ENCODE measurements around the gene R3HCC1L. TPM values are rescaled to one million over a fixed set of nuclear protein-coding genes. Genes with fewer than 3 reads are reported as not detected.
A peak's percentile ranks its signal among the peaks of the same experiment; 100 is the strongest.

Gene R3HCC1L
- total RNA-seq, 1 experiment from 2014 or later = 10.7 TPM

DNA sequence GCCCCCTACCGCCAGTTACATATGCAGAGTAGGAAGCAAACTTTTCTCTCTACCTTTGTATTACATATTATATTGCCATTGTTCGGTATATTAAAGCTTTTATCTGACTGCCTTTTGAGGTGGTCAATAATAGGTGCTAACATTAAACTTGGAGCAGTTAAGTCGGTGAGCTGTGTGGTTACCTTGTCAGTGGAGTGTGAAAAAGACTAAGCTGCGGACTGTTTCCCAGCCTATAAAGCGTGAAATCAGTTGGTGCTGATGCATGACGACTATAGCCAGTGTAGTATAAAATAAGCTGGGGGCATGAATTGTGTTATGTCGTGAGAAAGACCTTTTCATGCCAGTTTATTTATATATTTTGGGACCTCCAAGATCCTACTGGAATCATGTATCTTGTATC, 33.7 kb downstream of the R3HCC1L start:
- H3K27ac Mint-ChIP-seq (ENCODE audit: low read depth, unreplicated experiment) = no peak overlapping the region
- TF ChIP-seq, protein P1, sequence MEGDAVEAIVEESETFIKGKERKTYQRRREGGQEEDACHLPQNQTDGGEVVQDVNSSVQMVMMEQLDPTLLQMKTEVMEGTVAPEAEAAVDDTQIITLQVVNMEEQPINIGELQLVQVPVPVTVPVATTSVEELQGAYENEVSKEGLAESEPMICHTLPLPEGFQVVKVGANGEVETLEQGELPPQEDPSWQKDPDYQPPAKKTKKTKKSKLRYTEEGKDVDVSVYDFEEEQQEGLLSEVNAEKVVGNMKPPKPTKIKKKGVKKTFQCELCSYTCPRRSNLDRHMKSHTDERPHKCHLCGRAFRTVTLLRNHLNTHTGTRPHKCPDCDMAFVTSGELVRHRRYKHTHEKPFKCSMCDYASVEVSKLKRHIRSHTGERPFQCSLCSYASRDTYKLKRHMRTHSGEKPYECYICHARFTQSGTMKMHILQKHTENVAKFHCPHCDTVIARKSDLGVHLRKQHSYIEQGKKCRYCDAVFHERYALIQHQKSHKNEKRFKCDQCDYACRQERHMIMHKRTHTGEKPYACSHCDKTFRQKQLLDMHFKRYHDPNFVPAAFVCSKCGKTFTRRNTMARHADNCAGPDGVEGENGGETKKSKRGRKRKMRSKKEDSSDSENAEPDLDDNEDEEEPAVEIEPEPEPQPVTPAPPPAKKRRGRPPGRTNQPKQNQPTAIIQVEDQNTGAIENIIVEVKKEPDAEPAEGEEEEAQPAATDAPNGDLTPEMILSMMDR (IDR thresholded peaks at IDR 0.05; ENCODE audit: unreplicated experiment) = no peak
- H3K9me3 Mint-ChIP-seq (ENCODE audit: unreplicated experiment) = no peaks in the 10 kb centered on the region
- H3K36me3 Mint-ChIP-seq (ENCODE audit: insufficient read depth, unreplicated experiment) = peaks cover 50% of the 10 kb centered on the region
- H3K27me3 Mint-ChIP-seq (ENCODE audit: insufficient read depth, unreplicated experiment) = no peaks in the 10 kb centered on the region
- ChIA-PET CTCF (interaction anchor here (0.5 to 5.2 kb wide), 4 partner anchors 33 to 142 kb away, joined by 3 to 93 read pairs (median 3); partner anchors contain the start of gene R3HCC1L), POLR2A (interaction anchor here (0.6 kb wide), 1 partner anchor 1121 kb away, joined by 4 read pairs; no protein-coding TSS in a partner anchor)
- no peak overlapping the region for H3K4me3 Mint-ChIP-seq (ENCODE audit: unreplicated experiment)
- BruUV-seq (replicated peaks) = no TSS peak
- H3K4me1 Mint-ChIP-seq (ENCODE audit: insufficient read depth, unreplicated experiment) = no peaks in the 10 kb centered on the region
- no peak for DNase-seq (ENCODE audit: unreplicated experiment)
- intact Hi-C loops (cut with micrococcal nuclease) = no loop called here

DNA sequence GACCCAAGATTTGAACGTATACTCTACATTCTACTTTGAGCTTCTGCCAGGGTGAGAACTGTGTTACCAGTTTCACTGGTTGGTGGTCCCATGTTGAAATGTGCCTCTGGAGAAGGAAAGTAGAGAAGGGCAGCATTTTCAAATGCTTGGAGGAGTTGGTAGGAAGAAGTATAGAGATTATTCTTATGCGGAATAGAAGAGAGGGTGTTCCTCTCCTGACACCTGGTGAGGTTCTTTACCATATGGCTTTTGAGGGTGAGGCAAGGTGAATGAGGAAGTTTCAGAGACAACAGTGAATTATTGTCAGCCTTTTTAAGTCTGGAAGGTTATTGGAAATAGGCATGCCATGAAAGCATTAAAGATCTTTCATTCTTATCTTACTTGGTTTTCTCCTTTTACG, 34.3 kb downstream of the R3HCC1L start:
- Mint-ChIP-seq H3K36me3 (ENCODE audit: insufficient read depth, unreplicated experiment) (peaks cover 50% of the 10 kb centered on the region), H3K27me3 (ENCODE audit: insufficient read depth, unreplicated experiment) (no peaks in the 10 kb centered on the region), H3K27ac (ENCODE audit: low read depth, unreplicated experiment) (no peak overlapping the region), H3K4me3 (ENCODE audit: unreplicated experiment) (no peak overlapping the region), H3K9me3 (ENCODE audit: unreplicated experiment) (no peaks in the 10 kb centered on the region), H3K4me1 (ENCODE audit: insufficient read depth, unreplicated experiment) (no peaks in the 10 kb centered on the region)
- ChIA-PET CTCF (interaction anchor here (0.5 to 5.2 kb wide), 8 partner anchors 13 to 1087 kb away, joined by 3 to 93 read pairs (median 8); no protein-coding TSS in a partner anchor), POLR2A (interaction anchor here (1.8 kb wide), 1 partner anchor 35 kb away, joined by 6 read pairs; the partner anchor contains the start of gene R3HCC1L)
- TF ChIP-seq, protein P1 (IDR thresholded peaks at IDR 0.05; ENCODE audit: unreplicated experiment) = no peak
- no TSS peak for BruUV-seq (replicated peaks)
- intact Hi-C loops (cut with micrococcal nuclease) = no loop called here
- DNase-seq (ENCODE audit: unreplicated experiment) = no peak

DNA sequence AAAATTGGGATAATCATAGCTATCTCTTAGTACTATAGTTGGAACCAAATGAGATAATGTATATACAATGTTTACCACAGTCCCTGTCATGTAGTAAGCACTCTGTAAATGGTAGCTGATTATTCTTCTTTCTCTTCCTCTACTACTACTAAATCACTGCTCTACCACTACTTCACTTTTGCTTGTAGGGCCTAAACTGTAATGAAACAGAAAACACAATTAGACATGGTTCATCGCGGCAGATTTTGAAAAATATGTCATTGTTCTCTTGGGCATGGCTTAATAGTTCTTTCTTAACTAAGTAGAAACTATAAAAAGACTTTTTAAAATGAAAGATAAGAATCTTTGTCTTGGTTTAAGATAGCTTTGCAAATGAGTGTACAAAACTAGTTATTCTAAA, 34.9 kb downstream of the R3HCC1L start:
- Mint-ChIP-seq H3K4me3 (ENCODE audit: unreplicated experiment) (no peak overlapping the region), H3K36me3 (ENCODE audit: insufficient read depth, unreplicated experiment) (peaks cover 50% of the 10 kb centered on the region), H3K27me3 (ENCODE audit: insufficient read depth, unreplicated experiment) (no peaks in the 10 kb centered on the region), H3K9me3 (ENCODE audit: unreplicated experiment) (no peaks in the 10 kb centered on the region), H3K4me1 (ENCODE audit: insufficient read depth, unreplicated experiment) (no peaks in the 10 kb centered on the region), H3K27ac (ENCODE audit: low read depth, unreplicated experiment) (no peak overlapping the region)
- ChIA-PET POLR2A (interaction anchor here (1.4 to 1.8 kb wide), 2 partner anchors 8 to 35 kb away, joined by 5 to 6 read pairs; partner anchors contain the start of gene R3HCC1L), CTCF (interaction anchor here (0.6 to 5.2 kb wide), 19 partner anchors 7 to 1087 kb away, joined by 3 to 93 read pairs (median 6); no protein-coding TSS in a partner anchor)
- TF ChIP-seq, protein P1 (IDR thresholded peaks at IDR 0.05; ENCODE audit: unreplicated experiment) = no peak
- intact Hi-C loops (cut with micrococcal nuclease) = no loop called here
- DNase-seq (ENCODE audit: unreplicated experiment) = no peak
- no TSS peak for BruUV-seq (replicated peaks)

DNA sequence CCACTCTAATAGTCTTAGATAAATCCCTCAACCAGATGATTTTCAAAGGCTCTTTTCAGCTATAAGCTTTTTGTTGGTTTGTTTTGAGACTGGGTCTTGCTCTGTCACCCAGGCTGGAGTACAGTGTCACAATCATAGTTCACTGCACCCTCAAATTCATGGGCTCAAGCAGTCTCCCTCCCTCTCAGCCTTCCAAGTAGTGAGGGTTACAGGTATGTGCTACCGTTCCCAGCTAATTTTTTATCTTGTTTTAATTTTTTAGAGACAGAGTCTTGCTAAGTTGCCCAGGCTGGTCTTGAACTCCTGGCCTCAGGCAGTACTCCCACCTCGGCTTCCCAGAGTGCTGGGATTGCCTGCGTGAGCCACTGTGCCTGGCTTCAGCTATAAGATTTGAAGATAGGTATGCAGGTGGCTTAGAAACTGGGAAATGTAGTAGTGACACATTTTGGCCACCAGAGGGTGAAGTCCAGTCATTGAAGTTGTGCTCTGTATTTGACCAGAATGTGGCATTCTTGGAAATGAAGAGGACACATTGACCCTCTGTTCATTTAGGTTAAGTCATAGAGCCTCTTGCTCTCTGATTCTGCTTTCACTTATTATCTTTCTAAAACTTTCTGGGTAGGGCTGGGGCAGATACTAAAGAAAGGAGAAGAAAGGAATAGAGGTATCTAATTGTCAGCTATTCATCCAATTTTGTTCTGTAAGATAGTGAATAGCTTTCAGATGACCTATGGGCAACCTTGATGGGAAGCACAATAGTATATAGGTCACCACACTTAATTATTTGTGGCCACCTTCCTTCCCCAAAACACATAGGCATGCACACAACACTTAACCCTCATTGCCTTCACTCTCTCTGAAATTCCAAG, 36.0 kb downstream of the R3HCC1L start:
- H3K9me3 Mint-ChIP-seq (ENCODE audit: unreplicated experiment) = no peaks in the 10 kb centered on the region
- no TSS peak for BruUV-seq (replicated peaks)
- no peaks in the 10 kb centered on the region for H3K4me1 Mint-ChIP-seq (ENCODE audit: insufficient read depth, unreplicated experiment)
- POLR2A ChIA-PET = interaction anchor here (0.6 to 1.8 kb wide), 4 partner anchors 9 to 566 kb away, joined by 3 to 6 read pairs (median 4); partner anchors contain the start of gene R3HCC1L
- peak overlapping the region; percentile 35 for H3K27ac Mint-ChIP-seq (ENCODE audit: low read depth, unreplicated experiment)
- H3K27me3 Mint-ChIP-seq (ENCODE audit: insufficient read depth, unreplicated experiment) = no peaks in the 10 kb centered on the region
- CTCF ChIA-PET = interaction anchor here (0.6 to 5.2 kb wide), 48 partner anchors 8 to 1919 kb away, joined by 3 to 93 read pairs (median 5); no protein-coding TSS in a partner anchor
- peaks cover 40% of the 10 kb centered on the region for H3K36me3 Mint-ChIP-seq (ENCODE audit: insufficient read depth, unreplicated experiment)
- intact Hi-C loops (cut with micrococcal nuclease) = loop anchor here (1.0 kb wide), 1 partner anchor 139 kb away; no protein-coding TSS in a partner anchor
- H3K4me3 Mint-ChIP-seq (ENCODE audit: unreplicated experiment) = no peak overlapping the region
- peak; percentile 61 for DNase-seq (ENCODE audit: unreplicated experiment)
- TF ChIP-seq, protein P1 (IDR thresholded peaks at IDR 0.05; ENCODE audit: unreplicated experiment) = peak; percentile 59

All from MCF 10A (cell line).